NCI-H2107 treated with DMSO at 0.1 percent for 48 hours (cell line): ENCODE data around the gene ARRB1.

Source experiments
- DNase-seq: peaks from one replicate; lab custom pipeline; 2025; ENCODE audit not compliant: unreplicated experiment; lab: John Stamatoyannopoulos, UW

The ARRB1 gene

DNA sequence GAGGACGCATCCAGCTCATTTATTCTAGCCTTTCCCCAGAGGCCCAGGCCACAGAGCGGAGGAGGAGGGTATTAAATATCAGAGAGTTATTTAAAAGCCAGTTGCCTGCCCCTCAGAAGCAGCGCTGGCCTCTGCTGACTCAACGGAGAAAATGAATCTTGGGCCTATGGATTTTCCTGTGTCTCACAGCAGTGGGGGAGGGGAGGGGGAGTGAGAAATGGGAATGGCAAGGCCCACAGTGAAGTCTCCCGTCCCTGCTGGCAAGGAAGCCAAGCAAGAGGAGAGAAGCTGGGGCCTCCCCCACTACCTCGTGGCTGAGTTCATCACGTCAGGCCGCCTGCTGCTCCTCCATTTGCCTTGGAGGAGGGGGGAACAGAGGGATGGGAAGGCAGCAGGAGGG, 115.4 kb downstream of the ARRB1 start:
- no peak for DNase-seq

DNA sequence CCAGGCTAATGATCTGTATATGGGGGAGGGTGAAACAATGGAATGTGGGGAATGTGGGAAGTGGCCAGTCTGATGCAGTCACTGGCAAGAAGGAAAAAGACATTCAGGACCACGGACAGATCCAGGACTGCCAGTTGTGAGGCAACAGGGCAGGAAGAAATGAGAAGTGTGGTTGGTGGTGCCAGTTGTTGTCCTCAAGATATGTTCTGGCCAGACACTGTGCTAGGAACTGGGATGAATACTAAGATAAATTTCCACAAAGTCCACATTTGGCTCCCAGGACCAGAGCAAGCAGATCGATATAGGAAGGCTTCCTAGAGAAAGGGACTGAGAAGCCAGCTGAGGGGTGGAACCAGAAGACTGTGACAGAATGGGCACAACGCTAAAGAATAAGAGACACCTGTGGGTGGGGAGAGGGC, 117.7 kb downstream of the ARRB1 start:
- no peak for DNase-seq

- DNase-seq, result no peak
Measured at GRCh38 chr11:75230621-75231020, 120.8 kb downstream of the ARRB1 start.

GRCh38 chr11:75229466-75229865, 122.0 kb downstream of the ARRB1 start:
- no peak for DNase-seq

- DNase-seq, result no peak
Measured at GRCh38 chr11:75225794-75226193, 125.7 kb downstream of the ARRB1 start.

GRCh38 chr11:75223954-75224643, 127.4 kb downstream of the ARRB1 start:
- no peak for DNase-seq

- no peak for DNase-seq
Measured at GRCh38 chr11:75219869-75220268, 131.6 kb downstream of the ARRB1 start.

- no peak for DNase-seq
Measured at GRCh38 chr11:75214843-75215242, 136.6 kb downstream of the ARRB1 start.

GRCh38 chr11:75214411-75214821, 137.0 kb downstream of the ARRB1 start:
- DNase-seq, result no peak
